ENCODE results near the gene BAG2. TPM values are rescaled to one million over a fixed set of nuclear protein-coding genes. Genes with fewer than 3 reads are reported as not detected.

The BAG2 gene
- total RNA-seq, 1 donor from 2014 or later, result 3.2 TPM

GRCh38 chr6:57162028-57162427, 10.1 kb upstream of the BAG2 start:
- H3K36me3 Mint-ChIP-seq (ENCODE audit: low read depth), result peaks cover 32% of the 10 kb centered on the region
- H3K4me1 Mint-ChIP-seq, result no peaks in the 10 kb centered on the region
- DNase-seq (ENCODE audit: low read depth, low spot score), result no peak
- peaks cover 14% of the 10 kb centered on the region for H3K9me3 Mint-ChIP-seq
- TF ChIP-seq CTCF (conservative IDR thresholded peaks at IDR 0.05), result no peak
- H3K27ac Mint-ChIP-seq (ENCODE audit: unreplicated experiment), result no peak overlapping the region
- H3K4me3 Mint-ChIP-seq, result no peak overlapping the region
- H3K27me3 Mint-ChIP-seq (ENCODE audit: low read depth), result no peaks in the 10 kb centered on the region

GRCh38 chr6:57162516-57162915, 9.6 kb upstream of the BAG2 start:
- DNase-seq (ENCODE audit: low read depth, low spot score), result no peak
- Mint-ChIP-seq H3K27ac (ENCODE audit: unreplicated experiment) (no peak overlapping the region), H3K27me3 (ENCODE audit: low read depth) (no peaks in the 10 kb centered on the region), H3K36me3 (ENCODE audit: low read depth) (peaks cover 32% of the 10 kb centered on the region), H3K9me3 (peaks cover 14% of the 10 kb centered on the region), H3K4me1 (no peaks in the 10 kb centered on the region), H3K4me3 (no peak overlapping the region)
- no peak for TF ChIP-seq CTCF (conservative IDR thresholded peaks at IDR 0.05)

GRCh38 chr6:57163956-57164355, 8.2 kb upstream of the BAG2 start:
- Mint-ChIP-seq H3K27me3 (ENCODE audit: low read depth) (no peaks in the 10 kb centered on the region), H3K9me3 (peaks cover 14% of the 10 kb centered on the region), H3K4me3 (no peak overlapping the region), H3K27ac (ENCODE audit: unreplicated experiment) (no peak overlapping the region), H3K4me1 (no peaks in the 10 kb centered on the region), H3K36me3 (ENCODE audit: low read depth) (peaks cover 32% of the 10 kb centered on the region)
- no peak for DNase-seq (ENCODE audit: low read depth, low spot score)
- no peak for TF ChIP-seq CTCF (conservative IDR thresholded peaks at IDR 0.05)

GRCh38 chr6:57165080-57165479, 7.0 kb upstream of the BAG2 start:
- no peak overlapping the region for H3K4me3 Mint-ChIP-seq
- H3K27me3 Mint-ChIP-seq (ENCODE audit: low read depth), result no peaks in the 10 kb centered on the region
- H3K36me3 Mint-ChIP-seq (ENCODE audit: low read depth), result peaks cover 32% of the 10 kb centered on the region
- TF ChIP-seq CTCF (conservative IDR thresholded peaks at IDR 0.05), result no peak
- H3K9me3 Mint-ChIP-seq, result peaks cover 14% of the 10 kb centered on the region
- no peak overlapping the region for H3K27ac Mint-ChIP-seq (ENCODE audit: unreplicated experiment)
- no peak for DNase-seq (ENCODE audit: low read depth, low spot score)
- no peaks in the 10 kb centered on the region for H3K4me1 Mint-ChIP-seq

- Mint-ChIP-seq H3K4me3 (peak overlapping the region; percentile 87), H3K36me3 (ENCODE audit: low read depth) (no peaks in the 10 kb centered on the region), H3K4me1 (peaks cover 30% of the 10 kb centered on the region), H3K27me3 (ENCODE audit: low read depth) (peaks cover 12% of the 10 kb centered on the region), H3K27ac (ENCODE audit: unreplicated experiment) (peak overlapping the region; percentile 94), H3K9me3 (no peaks in the 10 kb centered on the region)
- no peak for DNase-seq (ENCODE audit: low read depth, low spot score)
- TF ChIP-seq CTCF (conservative IDR thresholded peaks at IDR 0.05), result no peak
Measured at GRCh38 chr6:57173056-57173885, 1.1 kb downstream of the BAG2 start.
